PC-3 (cell line): ENCODE measurements around the gene LZTFL1. TPM values are rescaled to one million over a fixed set of nuclear protein-coding genes. Genes with fewer than 3 reads are reported as not detected.
"Not testable (repeated sequence)": the region's sequence is repeated elsewhere in the genome, so short reads cannot be mapped to it uniquely, and the experiment has no call there.

Experiments
- ATAC-seq: fragments of 200-7000 bp; cut with Tn5 transposase; 2 replicates; pipeline ENCODE4 v1.9.1; 2020; ENCODE audit warnings: mild to moderate bottlenecking, moderate library complexity
- BruUV-seq: library from RNA; stranded (reverse); fragments of 400-500 nt; replicated peaks from 2 replicates; lab custom pipeline; 2021; lab: Mats Ljungman, UMichigan
- CTCF ChIA-PET: fragments of 300-600 bp; sonication (Branson Sonifier 250); formaldehyde crosslinking; loops from one replicate; lab custom pipeline; 2022; ENCODE audit warnings: antibody characterized with exemption; lab: Charles Lee
- POLR2A ChIA-PET: fragments of 300-600 bp; sonication (Branson Sonifier 250); formaldehyde crosslinking; loops from one replicate; lab custom pipeline; 2022; ENCODE audit warnings: antibody characterized with exemption; ENCODE audit not compliant: unreplicated experiment; lab: Charles Lee
- DNase-seq: peaks from one replicate; pipeline ENCODE4 v3.0.0-alpha.2; 2015
- H2AFZ ChIP-seq: fragments of 300-600 bp; sonication (generic); 2 replicates; pipeline ENCODE4 v1.6.0; 2016; ENCODE audit warnings: antibody characterized with exemption, low read length
- H3F3A ChIP-seq: fragments of 300-600 bp; sonication (generic); one replicate; pipeline ENCODE4 v1.6.0; 2017; ENCODE audit warnings: antibody characterized with exemption, low read length, control low read depth, mild to moderate bottlenecking; ENCODE audit not compliant: unreplicated experiment
- H3K27ac ChIP-seq: fragments of 300-600 bp; sonication (generic); 2 replicates; pipeline ENCODE4 v1.5.1; 2016; ENCODE audit warnings: mild to moderate bottlenecking, low read length
- H3K27me3 ChIP-seq: fragments of 300-600 bp; sonication (generic); 2 replicates; pipeline ENCODE4 v1.6.1; 2016; ENCODE audit warnings: low read length, mixed read lengths
- H3K36me3 ChIP-seq: fragments of 300-600 bp; sonication (generic); 2 replicates; pipeline ENCODE4 v1.6.1; 2016; ENCODE audit warnings: low read depth, mixed run types, low read length, mixed read lengths
- H3K4me1 ChIP-seq: fragments of 300-600 bp; sonication (generic); 2 replicates; pipeline ENCODE4 v1.5.1; 2016; ENCODE audit warnings: low read length; ENCODE audit not compliant: insufficient read depth
- H3K4me2 ChIP-seq: fragments of 300-600 bp; sonication (generic); 2 replicates; pipeline ENCODE4 v1.6.0; 2016; ENCODE audit warnings: low read length
- H3K4me3 ChIP-seq: fragments of 300-600 bp; sonication (generic); 2 replicates; pipeline ENCODE4 v1.5.1; 2016; ENCODE audit warnings: mild to moderate bottlenecking, low read length, mixed read lengths
- H3K79me2 ChIP-seq: fragments of 300-600 bp; sonication (generic); 2 replicates; pipeline ENCODE4 v1.6.1; 2017; ENCODE audit warnings: low read length, mixed read lengths
- H3K9ac ChIP-seq: fragments of 300-600 bp; sonication (generic); 2 replicates; pipeline ENCODE4 v1.6.0; 2016; ENCODE audit warnings: mild to moderate bottlenecking, low read length
- H3K9me2 ChIP-seq: fragments of 300-600 bp; sonication (generic); replicated peaks from 2 replicates; pipeline ENCODE4 v1.6.1; 2016; ENCODE audit warnings: mixed run types, low read length, mixed read lengths
- H3K9me3 ChIP-seq: fragments of 300-600 bp; sonication (generic); 2 replicates; pipeline ENCODE4 v1.6.1; 2016; ENCODE audit warnings: low read length, mixed read lengths
- H4K20me1 ChIP-seq: fragments of 300-600 bp; sonication (generic); 2 replicates; pipeline ENCODE4 v1.6.1; 2016; ENCODE audit warnings: low read length, mixed read lengths
- EZH2 ChIP-seq: fragments of 300-600 bp; sonication (generic); IDR thresholded peaks from one replicate; pipeline ENCODE4 v1.6.1; 2017; ENCODE audit warnings: antibody characterized with exemption, mild to moderate bottlenecking, low read length; ENCODE audit not compliant: unreplicated experiment
- EZH2phosphoT487 ChIP-seq: fragments of 300-600 bp; sonication (generic); IDR thresholded peaks from 2 replicates; pipeline ENCODE4 v1.6.1; 2018; ENCODE audit warnings: mild to moderate bottlenecking, antibody characterized with exemption, low read length, borderline replicate concordance
- intact Hi-C: fragments of 100-400 bp; cut with micrococcal nuclease; formaldehyde crosslinking; loops from 2 replicates; pipeline ENCODE4 v1.9.0; 2023
- total RNA-seq: library from RNA; depleted of rRNA; stranded (reverse); fragments of >200 nt; gene quantifications from 2 replicates; pipeline ENCODE4 v1.2.3, GENCODE V29; 2014
- TF ChIP-seq, protein P1 (sequence below): fragments of 300-600 bp; sonication (generic); conservative IDR thresholded peaks from 2 replicates; pipeline ENCODE4 v1.5.1; 2017; ENCODE audit warnings: antibody characterized with exemption, low read depth, mild to moderate bottlenecking, low read length

LZTFL1 gene
- total RNA-seq, 1 experiment from 2014 or later = 14.2 TPM

DNA sequence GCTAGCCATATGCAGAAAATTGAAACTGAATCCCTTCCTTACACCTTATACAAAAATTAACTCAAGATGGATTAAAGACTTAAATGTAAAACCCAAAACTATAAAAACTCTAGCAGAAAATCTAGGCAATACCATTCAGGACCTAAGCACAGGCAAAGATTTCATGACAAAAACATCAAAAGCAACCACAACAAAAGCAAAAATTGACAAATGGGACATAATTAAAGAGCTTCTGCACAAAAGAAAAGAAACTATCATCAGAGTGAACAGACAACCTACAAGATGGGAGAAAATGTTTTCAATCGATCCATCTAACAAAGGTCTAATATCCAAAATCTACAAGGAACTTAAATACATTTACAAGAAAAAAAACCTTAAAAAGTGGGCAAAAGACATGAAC lies 14.4 kb upstream of the LZTFL1 start:
- H4K20me1 ChIP-seq, H3K4me2 ChIP-seq, CTCF ChIA-PET, H3K9me3 ChIP-seq, H3F3A ChIP-seq, ATAC-seq, H3K27me3 ChIP-seq, H2AFZ ChIP-seq, H3K4me1 ChIP-seq, H3K9me2 ChIP-seq, BruUV-seq, H3K9ac ChIP-seq, intact Hi-C loops, H3K79me2 ChIP-seq, POLR2A ChIA-PET, H3K36me3 ChIP-seq, H3K27ac ChIP-seq, DNase-seq, H3K4me3 ChIP-seq: not testable (repeated sequence)

DNA sequence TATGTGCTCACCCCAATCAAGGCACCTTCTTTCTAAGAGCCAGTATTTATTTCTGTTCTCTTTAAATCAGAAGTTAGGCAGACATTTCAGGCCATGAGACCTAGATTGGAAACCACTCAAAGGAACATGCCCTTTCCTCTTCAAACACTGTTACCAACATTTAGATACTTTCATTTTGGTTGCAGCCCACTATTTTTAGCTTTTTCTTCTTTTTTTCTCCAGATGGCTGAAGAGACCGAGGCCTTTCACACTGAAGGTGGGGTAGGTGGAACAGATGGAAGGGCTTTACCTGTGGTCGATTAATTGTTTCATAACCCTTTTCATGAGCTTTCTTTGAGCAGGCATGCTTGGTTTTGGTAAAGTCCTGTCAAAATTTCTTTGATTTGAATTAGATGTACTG lies 10.9 kb upstream of the LZTFL1 start:
- Histone ChIP-seq H3K4me2 (no peak overlapping the region), H3F3A (no peaks in the 10 kb centered on the region), H3K27ac (no peak overlapping the region), H2AFZ (no peak overlapping the region), H3K79me2 (no peaks in the 10 kb centered on the region), H3K9me3 (no peaks in the 10 kb centered on the region), H3K9ac (no peak overlapping the region), H3K27me3 (peaks cover 22% of the 10 kb centered on the region), H4K20me1 (no peaks in the 10 kb centered on the region), H3K4me1 (no peaks in the 10 kb centered on the region), H3K36me3 (no peaks in the 10 kb centered on the region), H3K9me2 (no peaks in the 10 kb centered on the region), H3K4me3 (no peak overlapping the region)
- no TSS peak for BruUV-seq
- CTCF ChIA-PET = interaction anchor here (0.6 kb wide), 1 partner anchor 34 kb away, joined by 4 read pairs; the partner anchor contains the start of gene CCR9
- ATAC-seq (no peak), DNase-seq (no peak)
- TF ChIP-seq EZH2phosphoT487 (no peak), EZH2 (no peak)
- TF ChIP-seq, protein P1, sequence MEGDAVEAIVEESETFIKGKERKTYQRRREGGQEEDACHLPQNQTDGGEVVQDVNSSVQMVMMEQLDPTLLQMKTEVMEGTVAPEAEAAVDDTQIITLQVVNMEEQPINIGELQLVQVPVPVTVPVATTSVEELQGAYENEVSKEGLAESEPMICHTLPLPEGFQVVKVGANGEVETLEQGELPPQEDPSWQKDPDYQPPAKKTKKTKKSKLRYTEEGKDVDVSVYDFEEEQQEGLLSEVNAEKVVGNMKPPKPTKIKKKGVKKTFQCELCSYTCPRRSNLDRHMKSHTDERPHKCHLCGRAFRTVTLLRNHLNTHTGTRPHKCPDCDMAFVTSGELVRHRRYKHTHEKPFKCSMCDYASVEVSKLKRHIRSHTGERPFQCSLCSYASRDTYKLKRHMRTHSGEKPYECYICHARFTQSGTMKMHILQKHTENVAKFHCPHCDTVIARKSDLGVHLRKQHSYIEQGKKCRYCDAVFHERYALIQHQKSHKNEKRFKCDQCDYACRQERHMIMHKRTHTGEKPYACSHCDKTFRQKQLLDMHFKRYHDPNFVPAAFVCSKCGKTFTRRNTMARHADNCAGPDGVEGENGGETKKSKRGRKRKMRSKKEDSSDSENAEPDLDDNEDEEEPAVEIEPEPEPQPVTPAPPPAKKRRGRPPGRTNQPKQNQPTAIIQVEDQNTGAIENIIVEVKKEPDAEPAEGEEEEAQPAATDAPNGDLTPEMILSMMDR = no peak
- intact Hi-C loops = no loop called here
- POLR2A ChIA-PET = no interaction called here

DNA sequence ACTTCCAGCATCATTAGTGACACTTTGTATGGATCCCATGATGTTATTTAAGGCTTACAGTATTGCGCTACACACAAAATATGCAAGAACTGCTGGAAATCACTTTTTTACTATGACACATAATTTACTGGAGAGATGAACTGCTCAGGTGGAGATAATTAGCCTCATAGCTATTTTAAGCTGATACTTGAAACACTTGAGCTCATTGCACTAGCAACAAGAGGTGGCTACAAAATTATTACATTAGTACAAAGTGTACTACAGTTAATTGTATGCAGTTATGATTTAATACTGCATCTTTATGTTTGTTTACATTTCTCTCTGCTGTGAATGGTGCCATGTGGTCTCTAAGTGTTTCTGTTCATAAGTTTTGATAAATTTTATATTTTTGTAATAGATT lies 6.5 kb upstream of the LZTFL1 start:
- Histone ChIP-seq H3K9me2 (no peaks in the 10 kb centered on the region), H4K20me1 (no peaks in the 10 kb centered on the region), H3K27me3 (peaks cover 34% of the 10 kb centered on the region), H3K9ac (no peak overlapping the region), H3K4me1 (peaks cover 6% of the 10 kb centered on the region), H3K4me2 (no peak overlapping the region), H3K36me3 (no peaks in the 10 kb centered on the region), H3K9me3 (no peaks in the 10 kb centered on the region), H3K4me3 (no peak overlapping the region), H3F3A (no peaks in the 10 kb centered on the region), H3K79me2 (no peaks in the 10 kb centered on the region), H2AFZ (no peak overlapping the region), H3K27ac (no peak overlapping the region)
- TF ChIP-seq EZH2 (no peak), EZH2phosphoT487 (no peak)
- TF ChIP-seq, protein P1 = no peak
- no TSS peak for BruUV-seq
- no peak for ATAC-seq
- CTCF ChIA-PET = no interaction called here
- DNase-seq = no peak
- POLR2A ChIA-PET = interaction anchor here (0.7 kb wide), 1 partner anchor 75 kb away, joined by 4 read pairs; no protein-coding TSS in a partner anchor
- intact Hi-C loops = no loop called here
